WI38 (cell line): ENCODE data around the gene CATSPER3.

ENCODE experiments used
- H3K4me3 ChIP-seq: 2 replicates; pipeline ENCODE4 v1.5.1; 2011; ENCODE audit warnings: low read depth, mild to moderate bottlenecking, control low read depth, low read length
- TF ChIP-seq, protein P1 (sequence below): IDR thresholded peaks from 2 replicates; pipeline ENCODE4 v1.5.1; 2012; ENCODE audit warnings: low read depth, mild to moderate bottlenecking, control low read depth, low read length

The CATSPER3 gene

DNA sequence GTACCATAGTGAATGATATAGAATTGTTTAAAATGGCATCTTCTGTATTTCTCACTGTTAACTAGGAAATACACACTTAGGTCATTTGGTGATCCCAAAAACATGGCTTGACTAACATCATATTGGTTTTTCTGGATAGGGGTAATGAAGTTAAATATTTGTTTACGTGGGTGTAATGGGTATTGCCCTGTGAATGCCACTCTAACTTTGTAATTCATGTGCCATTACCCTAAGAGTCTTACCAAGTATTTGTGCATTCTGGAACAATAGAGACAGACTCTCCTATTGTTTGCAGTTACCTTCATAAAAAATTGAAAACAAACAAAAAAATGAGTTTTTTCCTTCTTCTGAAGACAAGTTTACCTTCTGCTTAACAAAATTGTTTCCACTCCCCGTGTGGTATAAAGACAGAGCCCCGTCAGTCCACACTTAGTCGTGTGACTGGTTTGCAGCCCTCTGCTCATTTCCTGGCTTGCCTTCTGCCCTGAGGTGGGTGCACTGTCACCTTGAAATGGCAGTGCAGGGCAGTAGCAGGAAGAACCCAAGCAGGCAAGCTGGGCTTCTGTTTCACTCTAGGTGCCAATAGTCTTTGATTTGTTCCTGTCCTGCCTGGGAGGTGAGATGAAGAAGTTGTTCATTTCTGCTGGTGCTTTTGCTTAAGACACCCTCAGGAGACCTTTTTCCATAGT, 9.6 kb upstream of the CATSPER3 start:
- no peak overlapping the region for H3K4me3 ChIP-seq
- TF ChIP-seq, protein P1, sequence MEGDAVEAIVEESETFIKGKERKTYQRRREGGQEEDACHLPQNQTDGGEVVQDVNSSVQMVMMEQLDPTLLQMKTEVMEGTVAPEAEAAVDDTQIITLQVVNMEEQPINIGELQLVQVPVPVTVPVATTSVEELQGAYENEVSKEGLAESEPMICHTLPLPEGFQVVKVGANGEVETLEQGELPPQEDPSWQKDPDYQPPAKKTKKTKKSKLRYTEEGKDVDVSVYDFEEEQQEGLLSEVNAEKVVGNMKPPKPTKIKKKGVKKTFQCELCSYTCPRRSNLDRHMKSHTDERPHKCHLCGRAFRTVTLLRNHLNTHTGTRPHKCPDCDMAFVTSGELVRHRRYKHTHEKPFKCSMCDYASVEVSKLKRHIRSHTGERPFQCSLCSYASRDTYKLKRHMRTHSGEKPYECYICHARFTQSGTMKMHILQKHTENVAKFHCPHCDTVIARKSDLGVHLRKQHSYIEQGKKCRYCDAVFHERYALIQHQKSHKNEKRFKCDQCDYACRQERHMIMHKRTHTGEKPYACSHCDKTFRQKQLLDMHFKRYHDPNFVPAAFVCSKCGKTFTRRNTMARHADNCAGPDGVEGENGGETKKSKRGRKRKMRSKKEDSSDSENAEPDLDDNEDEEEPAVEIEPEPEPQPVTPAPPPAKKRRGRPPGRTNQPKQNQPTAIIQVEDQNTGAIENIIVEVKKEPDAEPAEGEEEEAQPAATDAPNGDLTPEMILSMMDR = no peak

DNA sequence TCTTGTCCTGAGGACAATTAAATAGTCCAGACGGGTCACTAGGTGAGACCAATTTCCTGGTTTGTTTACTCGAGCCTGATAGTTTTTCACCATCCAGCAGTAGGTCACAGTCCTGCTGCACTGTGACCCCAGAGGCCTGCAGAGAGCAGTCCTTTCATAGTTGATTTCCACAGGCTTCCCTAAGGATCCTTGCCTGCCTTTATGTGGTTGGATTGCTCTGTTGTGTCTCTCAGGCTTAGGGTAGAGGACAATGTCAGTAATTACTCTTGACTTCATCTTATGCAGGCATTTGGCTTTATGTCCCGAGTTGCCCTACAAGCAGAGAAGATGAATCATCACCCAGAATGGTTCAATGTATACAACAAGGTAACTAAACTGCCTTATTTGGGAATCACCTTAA, 9.0 kb upstream of the CATSPER3 start:
- H3K4me3 ChIP-seq = no peak overlapping the region
- TF ChIP-seq, protein P1 = no peak

DNA sequence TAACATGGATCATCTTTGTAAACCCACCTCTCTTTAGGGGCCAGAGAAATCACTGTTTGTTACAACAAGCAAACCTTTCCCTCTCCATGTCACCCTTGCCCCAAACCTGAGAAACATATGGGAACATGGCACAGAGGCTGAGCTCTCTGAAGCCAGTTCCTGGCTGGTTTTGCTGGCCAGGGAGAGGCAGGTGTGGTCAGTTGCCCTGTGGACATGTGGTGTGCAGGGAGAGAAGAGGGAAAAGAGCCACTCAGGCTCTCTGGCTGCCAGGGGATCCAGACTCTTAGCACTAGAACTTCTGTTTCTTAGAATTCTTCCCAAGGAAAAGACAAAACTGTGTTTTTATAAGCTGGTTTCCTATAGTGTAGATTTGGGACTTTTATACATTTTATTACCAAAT, 4.6 kb upstream of the CATSPER3 start:
- TF ChIP-seq, protein P1 = no peak
- H3K4me3 ChIP-seq = no peak overlapping the region

DNA sequence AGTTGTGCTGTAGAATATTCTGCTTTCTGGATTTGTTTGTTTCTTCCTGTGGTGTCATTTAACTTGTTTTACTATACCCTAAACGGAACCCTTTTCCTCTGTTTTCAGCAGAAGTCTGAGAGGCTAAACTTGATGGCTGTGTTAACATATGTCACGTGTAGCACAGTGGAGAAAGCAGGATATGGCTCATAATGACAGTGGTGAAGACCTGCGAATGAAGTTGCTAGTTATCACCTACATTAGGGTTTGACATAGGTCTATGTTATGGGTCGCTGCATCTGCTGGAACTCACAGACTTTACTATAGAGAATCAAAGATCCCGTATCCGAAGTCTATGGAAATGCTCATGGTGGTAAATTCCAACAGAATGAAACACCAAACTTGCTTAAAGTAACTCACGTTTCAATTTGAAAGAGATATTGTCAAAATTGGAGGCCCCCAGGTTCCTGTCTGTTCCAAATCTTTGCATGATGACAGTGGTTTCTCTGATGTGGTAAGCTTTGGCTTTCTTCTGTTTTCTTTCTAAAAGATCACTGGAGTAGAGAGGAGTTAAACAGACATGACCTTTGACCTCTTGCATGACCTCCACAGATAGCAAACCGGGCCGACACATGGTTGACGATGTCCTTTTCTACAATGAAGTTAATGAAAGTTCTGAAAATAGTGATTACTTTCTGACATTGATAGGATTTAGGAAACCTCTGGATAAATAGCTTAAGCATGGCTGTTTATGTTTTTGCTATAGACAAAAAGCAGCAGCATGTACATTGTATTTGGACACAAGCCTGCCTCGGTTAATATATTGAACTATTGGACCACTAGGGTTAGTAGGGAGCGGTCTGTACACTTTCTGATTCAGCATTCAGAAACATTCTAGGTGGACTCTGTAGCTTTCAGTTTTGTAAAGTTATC, 3.1 kb upstream of the CATSPER3 start:
- H3K4me3 ChIP-seq = no peak overlapping the region
- TF ChIP-seq, protein P1 = no peak

DNA sequence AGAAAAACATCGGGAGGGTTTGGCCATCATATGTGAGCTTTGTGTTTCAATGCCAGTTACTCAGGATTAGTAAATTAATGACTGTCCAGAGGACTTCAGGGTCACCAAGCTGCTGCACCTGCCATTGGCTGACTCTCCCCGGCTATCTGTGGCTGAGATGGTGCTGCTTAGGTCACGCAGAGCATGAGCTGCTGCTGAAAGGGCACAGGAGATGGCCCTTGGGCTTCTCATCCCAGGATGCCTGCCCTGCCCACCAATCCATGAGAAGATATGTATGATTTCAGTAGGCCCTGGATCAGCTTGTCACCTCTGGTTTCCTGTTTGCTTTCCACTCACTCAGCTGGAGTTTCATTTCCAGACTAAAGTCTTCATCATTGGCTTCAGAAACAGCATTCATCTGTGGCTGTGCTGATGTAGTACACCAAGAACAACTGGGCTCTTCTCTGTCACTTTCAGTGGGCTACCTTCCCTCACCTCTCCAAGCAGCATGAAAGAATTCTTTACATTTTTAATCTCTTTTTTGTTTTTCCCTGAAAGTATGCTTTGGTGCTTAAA, 2.4 kb upstream of the CATSPER3 start:
- TF ChIP-seq, protein P1 = no peak
- no peak overlapping the region for H3K4me3 ChIP-seq

DNA sequence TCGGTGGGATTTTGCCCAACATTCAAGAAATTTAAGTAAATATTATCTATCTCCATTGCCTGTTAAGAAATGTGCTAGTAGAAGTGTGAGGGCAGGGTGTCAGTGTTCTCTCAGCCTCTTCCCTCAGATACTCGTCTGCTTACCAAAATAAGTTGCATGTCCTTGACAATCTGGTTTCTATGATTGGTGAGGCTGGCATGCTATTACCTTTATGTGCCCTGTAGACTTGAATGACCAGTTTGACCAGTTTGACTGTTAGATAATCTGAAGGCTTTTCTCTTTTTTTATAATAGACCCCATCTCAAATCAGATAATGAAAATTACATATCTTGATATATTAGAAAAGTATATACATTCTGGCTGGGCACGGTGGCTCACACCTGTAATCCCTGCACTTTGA, 348 bp downstream of the CATSPER3 start:
- no peak overlapping the region for H3K4me3 ChIP-seq
- TF ChIP-seq, protein P1 = no peak

DNA sequence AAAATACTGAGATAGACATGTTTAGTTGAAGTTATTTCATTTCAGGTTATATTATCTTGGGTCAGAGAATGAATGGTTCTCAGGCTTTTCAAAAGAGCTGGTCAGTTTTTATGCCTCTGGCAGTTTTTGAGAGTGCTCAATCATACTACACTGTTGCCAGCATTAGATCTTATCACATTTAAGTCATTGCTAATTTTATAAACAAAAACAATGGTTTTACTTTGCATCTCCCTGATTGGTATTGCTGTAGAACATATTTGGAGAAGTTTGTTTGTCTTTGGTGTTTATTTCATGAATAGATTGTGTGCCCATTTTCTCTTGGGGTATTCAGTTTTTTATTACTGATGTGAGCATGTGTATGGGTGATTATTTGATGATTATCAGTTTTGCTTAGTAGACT, 1.5 kb downstream of the CATSPER3 start:
- TF ChIP-seq, protein P1 = no peak
- no peak overlapping the region for H3K4me3 ChIP-seq
